GM12878 (cell line): ENCODE results near the gene ERP44. TPM values are rescaled to one million over a fixed set of nuclear protein-coding genes. Genes with fewer than 3 reads are reported as not detected.

Source experiments
- polyA plus RNA-seq, 11 experiments: library from polyadenylated mRNA; depleted of rRNA in 4 of 11; unstranded in 6 of 11; stranded (reverse) in 5 of 11; fragments of >200 nt; fragmentation: Nextera tagmentation in 4 of 11; fragmentation: Illumina TruSeq in 1 of 11; extraction: Ambion mirVana in 4 of 11; extraction: Trizol in 1 of 11; gene quantifications; 1 replicate in 1 of 11; 2 replicates in 10 of 11; pipeline versions ENCODE4 v1.2.1 to v1.2.3, GENCODE V29; 2011 to 2016; ENCODE audit warnings: inconsistent platforms in 2 of 11, missing spikeins in 2 of 11, low read depth in 1 of 11
- small RNA-seq: library from RNA; depleted of rRNA; stranded (forward); fragments of <200 nt; gene quantifications from one replicate; pipeline ENCODE3, GENCODE V24; 2014
- total RNA-seq, 4 experiments: library from RNA; depleted of rRNA in 3 of 4; stranded (reverse); fragments of >200 nt in 3 of 4; fragmentation: Illumina TruSeq in 1 of 4; extraction: Trizol in 1 of 4; gene quantifications; 2 replicates each; pipeline versions ENCODE4 v1.2.1 to v1.2.3, GENCODE V29; 2013 to 2021

The ERP44 gene
- total and polyA plus RNA-seq, 10 of the 15 experiments (the other 5 are each of a cell fraction or from before 2014, with no cell fraction given), result 11.5 to 52.4 (median 20.2) TPM

Small RNAs within 50 kb of the gene (small RNA-seq; reads per million reads assigned to genes)
- not detected for gene RN7SL75P

Other genes starting within 250 kb of the ERP44 start
- 19.5 and 22.5 TPM in 2 replicates for gene STX17, start 192.3 kb downstream of the ERP44 start, total RNA-seq (2014; rRNA removed)
- gene STX17, start 192.3 kb downstream of the ERP44 start, total RNA-seq (2014; rRNA removed; fragmentation: Illumina TruSeq; extraction: Trizol), result 22.9 and 25.3 TPM in 2 replicates
- 23.6 and 29.3 TPM in 2 replicates for gene STX17, start 192.3 kb downstream of the ERP44 start, total RNA-seq (2021)
- gene STX17, start 192.3 kb downstream of the ERP44 start, polyA plus RNA-seq (2011; rRNA removed), result 11.5 and 15.0 TPM in 2 replicates
- gene STX17, start 192.3 kb downstream of the ERP44 start, polyA plus RNA-seq (2014; fragmentation: Illumina TruSeq; extraction: Trizol), result 20.5 and 22.6 TPM in 2 replicates
- 10 to 100 TPM; 15.1 to 19.4 TPM for gene STX17, start 192.3 kb downstream of the ERP44 start, polyA plus RNA-seq (2014; fragmentation: Nextera tagmentation; extraction: Ambion mirVana)
- gene STX17, start 192.3 kb downstream of the ERP44 start, polyA plus RNA-seq (2014; rRNA removed), result 14.7 and 15.0 TPM in 2 replicates
- gene STX17, start 192.3 kb downstream of the ERP44 start, polyA plus RNA-seq (2016; fragmentation: Nextera tagmentation; extraction: Ambion mirVana), result 10 to 100 TPM; 22.0 to 27.4 TPM
- 20.7 and 20.8 TPM in 2 replicates for gene INVS, start 243 bp upstream of the ERP44 start, total RNA-seq (2014; rRNA removed)
- gene INVS, start 243 bp upstream of the ERP44 start, total RNA-seq (2014; rRNA removed; fragmentation: Illumina TruSeq; extraction: Trizol), result 14.0 and 15.3 TPM in 2 replicates
- 13.9 and 14.2 TPM in 2 replicates for gene INVS, start 243 bp upstream of the ERP44 start, total RNA-seq (2021)
- gene INVS, start 243 bp upstream of the ERP44 start, polyA plus RNA-seq (2011; rRNA removed), result 11.5 and 12.4 TPM in 2 replicates
- 11.4 and 13.0 TPM in 2 replicates for gene INVS, start 243 bp upstream of the ERP44 start, polyA plus RNA-seq (2014; fragmentation: Illumina TruSeq; extraction: Trizol)
- gene INVS, start 243 bp upstream of the ERP44 start, polyA plus RNA-seq (2014; fragmentation: Nextera tagmentation; extraction: Ambion mirVana), result 1 to 10 TPM in 1 of 2 experiments, under 1 TPM in 1; 0.93 to 1.0 TPM
- gene INVS, start 243 bp upstream of the ERP44 start, polyA plus RNA-seq (2014; rRNA removed), result 10.1 and 13.4 TPM in 2 replicates
- gene INVS, start 243 bp upstream of the ERP44 start, polyA plus RNA-seq (2016; fragmentation: Nextera tagmentation; extraction: Ambion mirVana), result 10 to 100 TPM; 13.4 to 13.9 TPM